GM12891 (cell line): ENCODE data around the gene RGL1.

Source experiments
- POLR2A ChIP-seq: IDR thresholded peaks from 2 replicates; pipeline ENCODE4 v1.6.1; 2011; ENCODE audit warnings: low read depth, low read length, control low read depth
- POLR2AphosphoS5 ChIP-seq: IDR thresholded peaks from 2 replicates; pipeline ENCODE4 v1.6.1; 2011; ENCODE audit warnings: low read depth, low read length, control low read depth

DNA sequence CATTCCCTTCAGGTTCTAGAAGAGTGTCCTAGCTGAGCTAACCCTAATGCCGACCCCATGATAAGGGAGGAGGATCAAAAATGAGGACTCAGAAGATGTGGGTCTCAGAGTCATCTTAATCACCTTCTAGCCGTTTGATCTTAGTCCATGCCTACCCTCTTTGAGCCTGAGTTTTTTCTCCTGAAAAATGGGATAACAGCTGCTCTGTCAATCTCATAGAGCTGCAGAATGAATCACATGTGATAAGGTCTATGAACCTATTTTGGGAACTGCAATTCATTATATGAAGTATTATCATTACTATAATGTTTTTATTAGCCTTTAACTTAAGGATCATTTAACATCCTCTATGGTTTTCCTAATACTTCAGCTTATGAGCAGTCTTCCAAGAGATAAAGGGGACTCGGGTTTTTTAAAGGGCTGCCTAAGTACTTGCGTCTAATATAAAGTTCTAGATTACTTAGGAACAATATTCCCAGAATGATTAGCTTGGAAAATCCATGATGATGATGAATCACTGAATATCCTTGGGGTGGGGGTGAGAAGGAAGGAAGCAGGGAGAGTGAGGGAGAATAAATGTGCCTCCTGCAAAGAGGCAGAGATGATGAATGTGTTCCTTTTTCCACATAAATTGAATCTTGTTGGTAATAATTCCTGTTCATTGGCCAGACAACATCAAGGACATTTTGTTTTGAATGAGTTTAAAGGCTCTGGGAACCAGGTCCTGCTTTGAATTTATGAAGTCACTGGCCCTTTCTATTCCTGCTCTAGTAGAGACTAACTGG is 165.8 kb downstream of the RGL1 start:
- TF ChIP-seq POLR2A, result no peak
- TF ChIP-seq POLR2AphosphoS5, result no peak
